ENCODE data around the gene PJA2. TPM values are rescaled to one million over a fixed set of nuclear protein-coding genes. Genes with fewer than 3 reads are reported as not detected.

Gene PJA2
- total and polyA plus RNA-seq, 9 of the 15 experiments (the other 6 are each of a cell fraction or from before 2014, with no cell fraction given) = 25.1 to 82.1 (median 50.1) TPM

- no peak for TF ChIP-seq DNMT1 (IDR thresholded peaks at IDR 0.05)
- TF ChIP-seq ZNF384 (IDR thresholded peaks at IDR 0.05; ENCODE audit: low read depth, low read length) = no peak
- no peak for TF ChIP-seq KHSRP (IDR thresholded peaks at IDR 0.05)
- no peak for TF ChIP-seq CREBBP (IDR thresholded peaks at IDR 0.05; ENCODE audit: low read depth, low read length)
- no peak for TF ChIP-seq E2F4 (CRISPR knock-in tag; IDR thresholded peaks at IDR 0.05; ENCODE audit: low read depth)
Observed at GRCh38 chr5:109453251-109453650, 43.5 kb upstream of the PJA2 start (continued).

- ChIA-PET POLR2A (no interaction called here), CTCF (ENCODE audit: low intra/inter-chr PET ratio) (no interaction called here)
- ATAC-seq (no peak), FAIRE-seq (no peak), DNase-seq (ENCODE audit: extremely low read depth in 1 of 4, low spot score in 3 of 4) (no peak)
- in situ Hi-C loops (cut with MboI) (no loop called here), intact Hi-C loops (cut with micrococcal nuclease) (no loop called here)
- Histone ChIP-seq H3K4me1 (replicated peaks in 1 of 2; ENCODE audit: control insufficient read depth in 2 of 2, insufficient read depth in 2 of 2, low read length in 2 of 2) (0 out of 5 replicates have a peak, but pooled peaks cover 0 to 9% of the 10 kb centered on the region in 2 experiments), H3K9ac (ENCODE audit: insufficient read depth in 1 of 2, low read depth in 2 of 2, low read length in 2 of 2) (no peak overlapping the region), H3K27ac (ENCODE audit: extremely low read depth, low read depth, low read length) (no peak overlapping the region), H3K9me1 (ENCODE audit: control insufficient read depth, insufficient read depth, low read length) (no peaks in the 10 kb centered on the region), H3K79me2 (ENCODE audit: control insufficient read depth, insufficient read depth, low read length) (no peaks in the 10 kb centered on the region), H3K4me3 (no peak overlapping the region), H2AFZ (ENCODE audit: low read depth, low read length) (no peak overlapping the region), H3K9me3 (replicated peaks; ENCODE audit: control insufficient read depth, insufficient read depth, low read depth, low read length) (no peaks in the 10 kb centered on the region), H3K27me3 (ENCODE audit: control insufficient read depth in 2 of 2, insufficient read depth in 2 of 2, low read length in 2 of 2) (no peaks in the 10 kb centered on the region), H3K36me3 (ENCODE audit: control insufficient read depth, insufficient read depth, low read length) (no peaks in the 10 kb centered on the region), H3K4me2 (ENCODE audit: insufficient read depth, low read length) (no peak overlapping the region), H4K20me1 (replicated peaks; ENCODE audit: control insufficient read depth, insufficient read depth, low read length) (no peaks in the 10 kb centered on the region)
- BruUV-seq (replicated peaks) = no TSS peak
- TF ChIP-seq ZNF449 (CRISPR knock-in tag; IDR thresholded peaks at IDR 0.05) = no peak
- 31% methylated on average over 1 of the region's 1 CpG for WGBS (ENCODE audit: insufficient coverage, low coverage, missing lambda C conversion rate)
Observed at GRCh38 chr5:109452661-109453060, 42.9 kb upstream of the PJA2 start.
